Astrocyte of the spinal cord (primary cell): ENCODE measurements around the gene HENMT1.

ENCODE experiments used
- DNase-seq: peaks from one replicate; pipeline ENCODE4 v3.0.0; 2011; ENCODE audit warnings: low read depth, low spot score
- H3K4me3 ChIP-seq: 2 replicates; pipeline ENCODE4 v1.5.1; 2011; ENCODE audit warnings: low read depth, mild to moderate bottlenecking, low read length, moderate library complexity
- CTCF ChIP-seq: IDR thresholded peaks from 2 replicates; pipeline ENCODE4 v1.5.1; 2012; ENCODE audit warnings: low read depth, mild to moderate bottlenecking, low read length, inconsistent platforms
- in situ Hi-C: cut with HindIII; loops from 2 replicates; pipeline ENCODE4 v1.10.0; 2017; ENCODE audit warnings: low sequenced_read_pairs

Gene HENMT1

GRCh38 chr1:108600504-108600903 is 60.4 kb downstream of the HENMT1 start:
- no peak overlapping the region for H3K4me3 ChIP-seq
- in situ Hi-C loops = no loop called here
- TF ChIP-seq CTCF = no peak
- DNase-seq = no peak

- in situ Hi-C loops = no loop called here
- DNase-seq = no peak
- no peak for TF ChIP-seq CTCF
- no peak overlapping the region for H3K4me3 ChIP-seq
Observed at GRCh38 chr1:108598340-108598739, 62.6 kb downstream of the HENMT1 start.
